KG1 (cell line): ENCODE measurements around the gene EHD4.
A peak's percentile ranks its signal among the peaks of the same experiment; 100 is the strongest.

Experiments
- DNase-seq: peaks from one replicate; lab custom pipeline; 2025; lab: John Stamatoyannopoulos, UW

EHD4 gene

GRCh38 chr15:41936649-41937567 lies 35.4 kb downstream of the EHD4 start:
- DNase-seq = peak; percentile 69

- no peak for DNase-seq
These were observed 36.2 kb downstream of the EHD4 start for GRCh38 chr15:41936155-41936554.

GRCh38 chr15:41935566-41936020 lies 36.8 kb downstream of the EHD4 start:
- no peak for DNase-seq

- DNase-seq = peak; percentile 38
These were observed 37.5 kb downstream of the EHD4 start for GRCh38 chr15:41934843-41935242.

GRCh38 chr15:41933771-41934170 lies 38.6 kb downstream of the EHD4 start:
- DNase-seq = no peak

GRCh38 chr15:41933326-41933725 lies 39.0 kb downstream of the EHD4 start:
- DNase-seq = no peak

- DNase-seq = no peak
These were observed 39.7 kb downstream of the EHD4 start for GRCh38 chr15:41932511-41933289.

- no peak for DNase-seq
These were observed 40.3 kb downstream of the EHD4 start for GRCh38 chr15:41932101-41932500.

GRCh38 chr15:41930867-41931222 lies 41.5 kb downstream of the EHD4 start:
- no peak for DNase-seq

GRCh38 chr15:41930221-41930866 lies 42.0 kb downstream of the EHD4 start:
- no peak for DNase-seq

- no peak for DNase-seq
These were observed 43.4 kb downstream of the EHD4 start for GRCh38 chr15:41928637-41929620.

- no peak for DNase-seq
These were observed 44.3 kb downstream of the EHD4 start for GRCh38 chr15:41928100-41928499.

GRCh38 chr15:41927536-41927935 lies 44.8 kb downstream of the EHD4 start:
- DNase-seq = no peak

GRCh38 chr15:41926185-41927056 lies 45.9 kb downstream of the EHD4 start:
- no peak for DNase-seq

GRCh38 chr15:41925086-41925608 lies 47.2 kb downstream of the EHD4 start:
- no peak for DNase-seq

GRCh38 chr15:41923401-41923997 lies 48.9 kb downstream of the EHD4 start:
- DNase-seq = no peak

GRCh38 chr15:41922353-41922752 lies 50.0 kb downstream of the EHD4 start:
- DNase-seq = no peak

GRCh38 chr15:41921639-41922038 lies 50.7 kb downstream of the EHD4 start:
- DNase-seq = no peak

- DNase-seq = no peak
These were observed 51.2 kb downstream of the EHD4 start for GRCh38 chr15:41921167-41921566.
